ENCODE data around the gene TIFAB. TPM values are rescaled to one million over a fixed set of nuclear protein-coding genes. Genes with fewer than 3 reads are reported as not detected.

The TIFAB gene
- total RNA-seq, 1 donor from 2014 or later = not detected

GRCh38 chr5:135460246-135461033, 8.3 kb upstream of the TIFAB start:
- DNase-seq (ENCODE audit: low read depth) = no peak

GRCh38 chr5:135458921-135459331, 6.8 kb upstream of the TIFAB start:
- DNase-seq (ENCODE audit: low read depth) = no peak

GRCh38 chr5:135458356-135458755, 6.2 kb upstream of the TIFAB start:
- no peak for DNase-seq (ENCODE audit: low read depth)

- peak; percentile 56 for DNase-seq (ENCODE audit: low read depth)
These were observed 5.4 kb upstream of the TIFAB start for GRCh38 chr5:135457424-135458071.

- peak; percentile 76 for DNase-seq (ENCODE audit: low read depth)
These were observed 4.3 kb upstream of the TIFAB start for GRCh38 chr5:135456238-135457099.

GRCh38 chr5:135455876-135456237, 3.7 kb upstream of the TIFAB start:
- no peak for DNase-seq (ENCODE audit: low read depth)

- DNase-seq (ENCODE audit: low read depth) = no peak
These were observed 2.8 kb upstream of the TIFAB start for GRCh38 chr5:135454946-135455345.

- no peak for DNase-seq (ENCODE audit: low read depth)
These were observed 1.5 kb upstream of the TIFAB start for GRCh38 chr5:135453613-135454012.

- DNase-seq (ENCODE audit: low read depth) = no peak
These were observed 400 bp downstream of the TIFAB start for GRCh38 chr5:135451581-135452320.

- DNase-seq (ENCODE audit: low read depth) = no peak
These were observed 1.2 kb downstream of the TIFAB start for GRCh38 chr5:135450952-135451351.

- DNase-seq (ENCODE audit: low read depth) = no peak
These were observed 1.8 kb downstream of the TIFAB start for GRCh38 chr5:135450336-135450735.

GRCh38 chr5:135449644-135450043, 2.5 kb downstream of the TIFAB start:
- no peak for DNase-seq (ENCODE audit: low read depth)

GRCh38 chr5:135448791-135449507, 3.2 kb downstream of the TIFAB start:
- peak; percentile 53 for DNase-seq (ENCODE audit: low read depth)

- DNase-seq (ENCODE audit: low read depth) = no peak
These were observed 3.9 kb downstream of the TIFAB start for GRCh38 chr5:135448071-135448739.

GRCh38 chr5:135447298-135447929, 4.7 kb downstream of the TIFAB start, which contains the start of gene DCANP1:
Gene DCANP1 (minus strand): TSS chr5:135447348. CDS start chr5:135447108, 240 bp downstream.
- no peak for DNase-seq (ENCODE audit: low read depth)

- DNase-seq (ENCODE audit: low read depth) = no peak
These were observed 5.5 kb downstream of the TIFAB start for GRCh38 chr5:135446615-135447014.

- DNase-seq (ENCODE audit: low read depth) = no peak
These were observed 5.9 kb downstream of the TIFAB start for GRCh38 chr5:135446206-135446605.

GRCh38 chr5:135445306-135445985, 6.7 kb downstream of the TIFAB start:
- no peak for DNase-seq (ENCODE audit: low read depth)

GRCh38 chr5:135444881-135445280, 7.3 kb downstream of the TIFAB start:
- DNase-seq (ENCODE audit: low read depth) = no peak
